HG03108 (cell line): ENCODE data around the gene PRPF19.

ENCODE experiments used
- ATAC-seq: cut with Tn5 transposase; IDR thresholded peaks from one replicate; pipeline ENCODE4 v1.9.1; 2021; ENCODE audit warnings: moderate library complexity; ENCODE audit not compliant: unreplicated experiment

Gene PRPF19

GRCh38 chr11:60906132-60906972 lies at the start of gene PRPF19:
Gene PRPF19 (minus strand): TSS chr11:60906585. CDS start chr11:60906382, 203 bp downstream.
- ATAC-seq: peak; percentile 76

GRCh38 chr11:60955571-60955970 lies 49.2 kb upstream of the PRPF19 start:
- ATAC-seq: no peak

GRCh38 chr11:60954421-60954820 lies 48.0 kb upstream of the PRPF19 start:
- no peak for ATAC-seq

- no peak for ATAC-seq
Observed at GRCh38 chr11:60953781-60954180, 47.4 kb upstream of the PRPF19 start.

GRCh38 chr11:60952742-60953170 lies 46.4 kb upstream of the PRPF19 start:
- ATAC-seq: no peak

- peak; percentile 76 for ATAC-seq
Observed at GRCh38 chr11:60951904-60952741, 45.7 kb upstream of the PRPF19 start, which contains the start of gene SLC15A3. Gene SLC15A3 (minus strand): TSS chr11:60952176. CDS start chr11:60951551, 625 bp downstream.

GRCh38 chr11:60951606-60951903 lies 45.2 kb upstream of the PRPF19 start:
- ATAC-seq: no peak

GRCh38 chr11:60950933-60951605 lies 44.7 kb upstream of the PRPF19 start:
- ATAC-seq: no peak

GRCh38 chr11:60950024-60950423 lies 43.6 kb upstream of the PRPF19 start:
- no peak for ATAC-seq

- no peak for ATAC-seq
Observed at GRCh38 chr11:60948250-60948649, 41.9 kb upstream of the PRPF19 start.

- ATAC-seq: no peak
Observed at GRCh38 chr11:60947700-60948099, 41.3 kb upstream of the PRPF19 start.

- no peak for ATAC-seq
Observed at GRCh38 chr11:60946601-60947264, 40.3 kb upstream of the PRPF19 start.

GRCh38 chr11:60945295-60945667 lies 38.9 kb upstream of the PRPF19 start:
- ATAC-seq: no peak

GRCh38 chr11:60944490-60945294 lies 38.3 kb upstream of the PRPF19 start:
- ATAC-seq: no peak

GRCh38 chr11:60942970-60943565 lies 36.7 kb upstream of the PRPF19 start:
- no peak for ATAC-seq

- no peak for ATAC-seq
Observed at GRCh38 chr11:60942219-60942618, 35.8 kb upstream of the PRPF19 start.

- no peak for ATAC-seq
Observed at GRCh38 chr11:60941371-60942119, 35.2 kb upstream of the PRPF19 start.

- ATAC-seq: no peak
Observed at GRCh38 chr11:60939855-60940254, 33.5 kb upstream of the PRPF19 start.

GRCh38 chr11:60939301-60939700 lies 32.9 kb upstream of the PRPF19 start:
- no peak for ATAC-seq
